CD4-positive, alpha-beta T cell treated with Interleukin-12 subunit alpha and Interleukin-12 subunit beta, for 1 hour (primary cell): Measurements from ENCODE around the gene TIAL1.
"Not testable (repeated sequence)": the region's sequence is repeated elsewhere in the genome, so short reads cannot be mapped to it uniquely, and the experiment has no call there.

Experiments
- DNase-seq: peaks from one replicate; pipeline ENCODE4 v3.0.0-alpha.2; 2020

Gene TIAL1

DNA sequence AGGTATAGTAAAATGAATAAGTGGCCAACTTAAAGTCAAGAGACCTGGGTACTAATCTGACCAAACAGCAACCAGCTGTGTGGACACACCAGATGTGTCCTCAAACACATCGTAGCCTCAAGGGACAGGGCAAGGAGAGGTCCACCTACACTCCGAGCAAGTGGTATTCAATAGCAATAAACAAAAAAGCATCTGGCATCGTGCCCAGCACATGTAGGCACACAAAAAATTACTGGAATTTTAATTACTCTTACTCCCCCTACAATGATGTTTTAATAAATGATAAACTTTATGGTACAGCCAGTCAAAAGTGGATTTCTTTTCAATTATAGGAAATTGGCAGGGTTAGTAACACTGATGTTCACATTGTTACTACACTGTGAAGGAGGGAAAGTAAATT is 50.8 kb downstream of the TIAL1 start:
- no peak for DNase-seq

DNA sequence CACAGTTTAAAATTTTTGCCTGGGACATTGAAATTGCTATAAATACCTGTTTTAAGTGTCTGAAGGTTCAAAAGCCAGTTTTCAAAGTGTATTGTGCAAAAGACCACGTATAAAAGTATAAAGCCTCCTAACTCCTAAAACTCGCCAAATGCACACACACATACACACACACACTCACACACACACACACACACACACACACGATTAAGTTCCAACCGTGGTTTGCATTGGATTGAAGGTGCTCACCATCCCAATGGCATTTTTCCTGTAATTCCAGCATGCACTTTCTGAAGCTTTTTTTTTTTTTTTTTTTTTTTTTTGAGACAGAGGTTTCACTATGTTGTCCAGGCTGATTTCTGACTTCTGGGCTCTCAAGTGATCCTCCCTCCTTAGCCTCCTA is 51.5 kb downstream of the TIAL1 start:
- no peak for DNase-seq

DNA sequence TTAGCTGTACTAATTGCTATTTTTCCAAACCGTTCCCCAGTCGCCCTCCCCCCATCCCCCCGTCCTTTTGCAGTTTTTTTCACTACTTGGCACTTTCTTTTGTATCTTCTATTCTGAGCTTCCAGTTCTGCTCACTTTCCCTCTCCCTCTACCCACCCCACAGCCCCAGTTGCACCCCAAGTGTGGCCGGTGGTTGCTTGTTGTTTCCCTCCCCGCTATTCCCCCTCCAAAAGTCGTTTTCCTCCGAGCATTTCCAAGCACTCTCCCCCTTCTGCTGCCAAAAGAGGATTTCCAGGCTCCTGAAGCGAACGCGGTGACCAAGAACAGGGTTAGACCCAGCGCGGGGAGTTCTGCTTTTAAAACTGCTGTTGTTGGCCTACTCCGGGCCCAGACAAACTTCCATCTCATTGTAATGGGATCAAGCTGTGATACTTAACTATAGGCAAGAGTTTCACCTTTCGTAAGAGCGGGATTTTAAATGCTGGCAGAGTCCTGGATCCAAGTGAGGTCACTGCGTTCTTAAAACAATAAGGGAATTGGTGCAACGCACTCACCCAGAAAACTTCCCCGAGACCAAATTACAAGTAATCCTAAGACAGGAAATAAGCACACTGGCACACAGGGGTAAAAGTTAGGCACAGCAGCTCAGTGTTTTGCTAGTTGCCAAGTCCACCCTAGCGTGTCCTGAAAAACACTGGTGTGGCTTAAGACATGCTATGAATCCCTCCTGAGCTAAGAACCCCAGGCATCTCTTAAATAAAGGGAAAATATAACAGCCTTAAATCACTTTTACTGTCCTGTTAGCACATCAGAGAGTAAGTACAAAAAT is 52.7 kb downstream of the TIAL1 start:
- DNase-seq = no peak

DNA sequence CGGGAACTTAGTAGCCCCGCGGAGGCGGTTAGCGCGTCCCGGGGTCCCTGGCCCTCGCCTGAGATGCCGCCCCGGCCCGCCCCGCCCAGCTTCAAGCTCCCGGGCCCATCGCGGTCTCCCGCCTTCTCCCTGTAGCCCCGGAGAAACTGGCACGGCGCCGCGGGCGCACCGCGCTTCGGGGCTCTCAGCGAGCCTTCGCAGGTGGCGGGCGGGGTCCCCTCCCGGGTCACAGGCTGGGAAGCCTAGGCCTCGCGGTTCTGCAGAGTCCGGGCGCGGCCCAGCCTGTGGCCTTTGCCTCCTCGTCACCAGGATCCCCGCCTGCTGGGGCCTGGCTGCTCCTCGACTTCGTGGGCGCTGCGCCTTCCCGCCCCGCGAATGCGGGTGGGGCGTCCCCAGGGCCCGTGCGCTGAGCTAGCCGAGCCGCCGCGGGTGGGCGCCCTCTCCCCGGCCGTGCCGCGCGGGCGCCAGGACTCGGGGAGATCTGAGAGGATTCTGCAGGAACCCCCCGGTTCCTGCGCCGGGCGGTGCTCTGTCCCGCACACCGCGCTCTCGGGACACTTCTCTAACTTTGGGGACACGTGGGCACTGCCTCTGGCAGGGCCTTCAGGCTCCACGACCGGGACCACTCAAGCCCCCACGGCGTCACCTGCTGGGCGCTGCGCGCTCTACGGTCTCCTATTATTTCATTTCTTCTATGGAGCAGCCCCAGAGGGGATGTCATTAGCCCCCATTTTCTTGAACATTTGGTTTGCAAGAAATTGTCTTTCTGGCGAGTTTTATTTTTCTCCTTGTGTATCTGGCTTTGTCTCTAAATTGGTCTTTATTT is 53.6 kb downstream of the TIAL1 start:
- DNase-seq = peak; percentile 66

DNA sequence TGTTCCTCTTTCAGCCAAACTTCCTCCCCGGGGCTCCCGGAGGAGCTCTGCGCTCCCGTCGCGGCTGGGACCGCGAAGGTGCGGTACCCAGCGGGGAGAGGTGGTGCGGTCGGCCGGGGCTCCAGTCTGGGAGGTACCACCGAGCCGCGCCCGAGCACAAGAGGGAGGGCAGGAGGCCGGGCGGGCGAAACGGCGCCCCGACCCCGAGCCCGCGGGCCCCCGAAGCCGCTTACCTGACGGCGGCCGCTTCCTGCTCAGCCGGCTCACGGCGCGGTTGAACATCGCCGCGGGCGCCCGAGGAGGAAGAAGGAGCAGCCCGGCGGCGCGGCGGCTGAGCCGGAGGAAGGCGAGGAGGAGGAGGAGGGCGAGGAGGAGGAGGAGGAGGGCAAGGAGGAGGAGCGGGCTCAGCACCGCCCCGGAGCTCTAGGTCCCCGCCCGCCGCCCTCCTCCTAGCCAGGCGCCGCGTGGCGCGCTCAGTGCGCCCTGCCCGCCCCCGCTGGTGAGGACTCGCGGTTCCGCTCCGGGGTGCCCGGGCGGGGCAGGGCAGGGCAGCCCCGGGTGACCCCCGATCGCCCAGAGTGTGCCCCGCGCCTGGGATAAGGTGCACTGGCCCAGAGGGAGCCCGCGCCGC is 54.3 kb downstream of the TIAL1 start, which contains the start of gene RGS10:
Gene RGS10, minus strand, starts transcription at position 363 of the 631 bp plus-strand sequence. Its CDS starts 81 bp downstream, at position 282.
- peak; percentile 87 for DNase-seq

DNA sequence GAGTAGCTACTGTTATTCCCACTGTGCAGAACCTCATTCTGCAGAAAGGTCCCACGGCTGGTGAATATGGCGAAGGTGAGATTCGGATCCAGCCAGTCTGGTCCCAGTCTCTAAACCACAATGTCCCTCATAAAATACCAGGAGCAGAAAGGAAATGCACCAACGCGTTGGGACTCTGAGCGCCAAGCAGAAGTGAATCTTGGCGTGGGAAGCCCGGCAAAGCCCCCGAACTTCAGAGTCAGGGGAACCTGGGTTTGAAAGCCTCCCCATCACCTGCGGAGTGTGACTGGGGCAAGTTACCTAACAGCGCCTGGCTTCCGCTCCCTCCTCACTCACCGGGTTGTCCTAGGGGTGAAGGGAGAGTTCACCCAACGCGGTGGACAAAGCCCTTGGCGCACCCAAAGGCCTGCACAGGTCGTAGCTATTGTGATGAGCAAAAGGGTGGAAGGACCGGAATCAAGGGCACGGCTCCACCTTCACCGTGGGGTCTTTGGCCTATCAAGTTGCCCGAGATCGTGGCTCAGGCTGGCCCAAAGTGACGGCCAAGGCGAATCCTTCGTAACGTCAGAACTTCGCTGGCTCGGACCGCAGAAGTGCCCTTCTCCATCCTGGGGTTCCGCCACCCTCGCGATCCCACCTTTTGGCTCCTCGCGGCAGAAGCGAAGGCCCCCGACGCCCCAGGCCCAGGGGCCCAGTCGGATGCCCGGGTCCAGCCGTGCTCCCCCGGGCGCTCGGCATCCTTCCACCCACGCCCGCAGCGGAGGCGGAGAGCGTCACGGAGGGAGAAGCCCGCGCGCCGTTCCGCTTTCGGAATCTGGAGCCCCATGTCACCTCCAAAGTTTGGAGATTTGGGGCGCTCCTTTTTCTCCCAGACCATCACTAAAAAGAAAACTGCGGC is 55.1 kb downstream of the TIAL1 start:
- peak; percentile 49 for DNase-seq

DNA sequence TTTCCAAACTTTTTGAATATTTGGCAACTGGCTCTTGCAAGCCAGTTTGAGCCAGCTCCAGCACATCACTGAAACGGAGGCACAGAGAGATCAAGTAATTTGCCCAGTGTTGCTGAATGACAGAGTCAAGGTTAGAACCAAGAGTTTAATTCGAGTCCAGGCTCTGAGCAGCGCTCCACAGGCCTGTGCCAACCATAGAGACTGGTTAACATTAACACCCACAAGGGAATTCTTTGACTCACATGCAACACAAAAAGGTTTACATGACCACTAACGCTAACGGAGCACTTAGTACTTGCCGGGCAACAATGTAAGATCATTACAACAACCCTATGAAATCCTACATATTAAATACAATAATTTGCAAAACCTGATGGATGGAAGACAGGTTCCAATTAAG is 55.7 kb downstream of the TIAL1 start:
- DNase-seq = no peak

DNA sequence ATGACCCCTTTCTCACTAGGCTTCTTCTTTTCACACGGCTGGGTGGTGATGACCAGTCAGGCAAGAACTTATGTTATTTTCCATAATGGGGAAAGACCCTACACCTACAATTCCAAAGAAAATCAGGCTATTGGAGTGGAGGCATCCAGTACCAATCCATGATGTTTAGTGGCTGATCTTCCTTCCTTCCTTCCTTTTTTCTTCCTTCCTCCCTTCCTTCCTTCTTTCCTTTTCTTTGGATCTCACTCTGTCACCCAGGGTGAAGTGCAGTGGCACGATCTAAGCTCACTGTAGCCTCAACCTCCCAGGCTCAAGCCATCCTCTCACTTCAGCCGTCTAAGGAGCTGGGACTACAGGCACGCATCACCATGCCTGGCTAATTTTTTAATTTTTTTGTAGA is 56.7 kb downstream of the TIAL1 start:
- DNase-seq = no peak

DNA sequence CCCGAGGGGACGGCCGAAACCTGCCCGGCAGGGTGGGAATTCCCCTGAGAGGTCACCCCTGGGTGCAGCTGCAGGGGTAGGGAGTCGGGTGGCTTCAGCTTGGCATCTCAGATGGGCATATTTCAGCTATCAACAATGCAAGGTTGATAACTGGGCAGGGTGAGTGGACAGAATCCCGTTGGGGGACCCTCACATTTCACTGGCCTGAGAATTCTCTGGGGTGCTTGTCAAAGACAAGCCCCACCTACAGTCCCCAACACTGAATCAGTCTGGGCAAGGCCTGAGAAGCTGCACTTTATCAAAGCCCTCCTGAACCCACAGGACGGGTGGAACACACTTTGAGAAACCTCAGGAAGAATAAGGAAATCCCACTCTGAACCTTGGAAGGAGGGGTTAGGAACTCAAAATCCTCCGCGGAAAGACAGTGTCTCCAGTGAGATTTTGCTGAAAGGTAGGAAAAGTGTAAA is 57.4 kb downstream of the TIAL1 start:
- peak; percentile 13 for DNase-seq

DNA sequence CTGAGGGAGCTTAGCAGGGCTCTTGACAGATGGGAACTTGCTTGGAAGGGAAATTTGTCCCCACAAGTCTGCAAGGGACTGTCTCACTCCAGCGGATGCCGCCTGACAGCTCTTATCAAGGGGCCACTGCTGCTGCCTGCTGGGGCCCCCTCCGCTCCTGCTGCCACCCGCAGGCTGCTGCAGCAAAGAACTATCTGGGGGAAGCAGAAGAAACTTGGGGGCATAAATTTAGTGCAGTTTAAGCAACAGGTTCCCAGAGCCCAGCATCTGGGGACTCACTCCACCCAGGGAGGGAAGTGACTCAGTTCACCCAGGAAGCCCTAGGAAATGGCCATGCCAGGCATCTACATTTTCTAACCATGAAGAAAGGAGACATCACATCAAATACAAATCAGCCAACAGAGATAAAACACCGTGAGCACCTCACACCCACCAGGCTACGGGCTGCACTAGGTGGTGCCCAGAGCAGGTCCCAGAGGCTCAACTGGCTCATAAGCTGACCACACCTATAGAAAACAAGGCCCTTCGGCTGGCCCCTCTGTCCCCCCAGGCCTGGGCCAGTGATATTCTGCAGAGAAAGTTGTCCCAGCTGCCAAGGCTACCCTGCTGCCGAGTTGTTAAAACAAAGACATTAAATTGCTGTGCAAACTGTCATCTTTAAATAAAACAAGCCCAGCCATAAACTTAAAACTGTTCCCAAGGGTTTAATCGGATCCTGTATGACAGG is 58.0 kb downstream of the TIAL1 start:
- peak; percentile 29 for DNase-seq

DNA sequence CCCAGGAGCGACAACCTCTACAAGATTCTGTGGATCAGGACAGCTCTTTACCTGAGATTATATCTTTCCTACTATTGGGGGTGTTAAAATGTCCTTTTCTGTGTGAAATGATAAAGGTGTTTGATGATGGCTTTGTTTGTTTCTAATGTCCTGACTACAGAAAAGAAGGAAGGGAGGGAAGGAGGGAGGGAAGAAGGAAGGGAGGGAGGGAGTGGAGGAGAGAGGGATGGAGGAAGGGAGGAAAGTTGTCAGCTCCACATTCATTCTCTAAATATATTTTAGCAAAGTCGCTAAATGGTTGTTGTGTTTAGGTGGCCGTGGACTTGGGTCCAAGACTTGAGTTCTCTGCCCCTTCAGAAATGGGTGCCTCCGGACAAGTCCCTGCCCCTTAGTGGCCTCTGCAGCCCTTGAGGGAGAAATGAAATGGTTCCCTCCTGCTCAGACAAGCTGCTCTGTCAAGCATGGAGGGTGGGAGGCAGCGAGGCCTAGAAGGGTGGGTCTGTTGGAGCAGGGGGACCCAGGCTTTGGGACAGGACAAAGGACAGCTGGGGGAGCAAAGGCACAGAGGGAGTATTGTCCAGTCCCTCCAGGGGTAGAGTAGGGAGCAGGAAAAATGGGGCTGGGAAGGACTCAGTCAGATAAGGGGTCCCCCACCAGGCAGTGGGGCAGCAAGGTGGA is 58.7 kb downstream of the TIAL1 start:
- DNase-seq = no peak

DNA sequence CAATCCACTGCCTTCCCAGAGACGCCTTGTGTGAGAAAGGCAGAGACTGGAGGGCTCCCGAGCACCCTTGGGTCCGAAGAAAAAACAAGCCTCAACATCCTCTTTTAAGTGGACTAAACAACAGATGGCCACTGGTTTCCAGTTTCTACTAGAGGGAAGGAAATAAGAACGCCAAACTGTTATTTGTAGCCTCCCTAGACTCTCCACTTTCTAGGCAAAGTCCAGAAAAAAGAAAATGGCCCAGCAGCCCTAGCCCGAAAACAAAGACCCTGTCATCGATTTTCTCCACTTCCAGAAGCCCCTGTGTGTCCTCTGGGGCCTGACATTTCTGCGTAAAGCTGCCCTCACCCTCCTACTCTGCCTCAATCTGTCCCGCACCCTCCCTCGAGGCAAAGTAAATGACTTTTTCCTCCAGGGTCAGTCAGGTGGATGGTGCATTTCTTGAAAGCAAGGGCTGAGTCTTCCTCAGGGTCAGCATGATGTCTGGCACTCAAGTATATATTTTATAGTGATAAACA is 60.2 kb downstream of the TIAL1 start:
- no peak for DNase-seq

DNA sequence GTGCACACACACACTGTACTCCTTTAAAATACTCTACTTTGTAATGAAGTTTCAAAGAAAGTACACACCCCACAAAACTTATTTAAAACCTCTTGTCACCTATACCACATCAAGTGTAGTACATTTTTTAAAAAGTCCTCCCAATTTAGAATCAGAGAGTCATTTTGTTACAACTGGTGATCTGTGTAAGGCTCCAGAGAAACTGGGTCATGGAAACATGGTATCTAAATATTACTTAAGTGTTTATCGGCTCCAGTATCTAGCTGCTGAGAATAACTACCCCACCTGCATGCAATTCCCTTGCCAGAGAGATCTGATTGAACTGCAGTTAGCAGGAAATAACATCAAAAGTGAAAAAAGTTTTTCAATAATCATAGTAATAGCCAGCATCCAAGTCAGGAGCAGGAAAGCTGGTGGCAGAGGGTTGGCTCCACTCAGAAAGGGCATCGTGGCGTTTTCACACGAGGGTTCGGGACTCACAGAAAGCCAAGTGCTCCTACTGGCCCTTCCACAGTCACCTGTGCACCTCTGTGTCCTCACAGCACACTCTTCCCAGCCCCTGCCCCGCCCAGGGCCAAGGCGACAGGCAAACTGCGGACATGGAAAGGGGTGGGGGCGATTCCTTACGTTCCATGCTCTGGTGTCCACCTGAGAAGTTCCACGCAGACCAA is 60.8 kb downstream of the TIAL1 start:
- DNase-seq = no peak

DNA sequence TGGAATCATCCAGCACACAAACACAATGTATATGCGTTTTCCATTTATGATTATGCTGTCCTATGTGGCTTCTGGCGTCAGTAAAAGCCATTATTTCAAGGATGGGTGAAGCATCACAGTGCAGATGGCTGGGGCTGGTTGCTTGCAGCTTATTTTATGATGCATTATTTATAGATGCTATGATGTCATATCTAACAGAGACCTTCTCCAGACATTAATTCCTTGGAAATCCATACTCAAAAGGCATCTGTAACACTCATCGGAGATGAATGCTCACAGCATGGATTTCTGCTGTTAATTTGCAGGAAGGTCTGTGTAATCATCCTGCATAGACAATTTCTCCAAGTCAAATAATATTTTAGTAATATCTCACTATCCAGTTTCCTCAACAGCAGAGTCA is 61.5 kb downstream of the TIAL1 start:
- DNase-seq = no peak

DNA sequence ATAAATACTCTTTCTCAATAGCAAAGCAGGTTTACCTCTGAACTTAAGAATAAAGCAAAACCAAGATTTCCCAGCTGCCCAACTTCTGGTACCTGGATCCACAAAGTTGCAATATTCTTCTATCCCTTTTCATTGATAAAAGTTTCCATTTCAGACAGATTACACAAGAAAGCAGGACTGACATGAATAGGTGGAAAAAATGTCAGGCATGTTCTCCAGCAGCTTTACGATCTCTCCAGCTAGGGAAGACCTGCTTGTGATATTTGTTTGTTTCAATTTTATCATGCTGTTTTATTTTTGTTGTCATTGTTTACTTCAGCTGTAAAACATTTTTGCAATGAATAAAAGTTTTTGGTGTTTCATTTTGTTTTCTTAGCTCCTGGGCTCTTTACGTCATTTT is 63.3 kb downstream of the TIAL1 start:
- no peak for DNase-seq

DNA sequence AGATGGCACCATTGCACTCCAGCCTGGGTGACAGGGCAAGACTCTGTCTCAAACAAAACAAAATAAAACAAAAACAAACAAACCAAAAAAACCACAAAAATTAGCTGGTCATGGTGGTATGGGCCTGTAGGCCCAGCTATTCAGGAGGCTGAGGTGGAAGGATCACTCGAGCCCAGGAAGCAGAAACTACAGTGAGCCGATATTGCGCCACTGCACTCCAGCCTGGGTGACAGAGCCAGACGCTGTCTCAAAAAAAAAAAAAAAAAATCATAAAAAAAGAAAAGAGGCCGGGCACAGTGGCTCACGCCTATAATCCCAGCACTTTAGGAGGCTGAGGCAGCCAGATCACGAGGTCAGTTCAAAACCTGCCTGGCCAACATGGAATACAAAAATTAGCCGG is 64.0 kb downstream of the TIAL1 start:
- DNase-seq = not testable (repeated sequence)

DNA sequence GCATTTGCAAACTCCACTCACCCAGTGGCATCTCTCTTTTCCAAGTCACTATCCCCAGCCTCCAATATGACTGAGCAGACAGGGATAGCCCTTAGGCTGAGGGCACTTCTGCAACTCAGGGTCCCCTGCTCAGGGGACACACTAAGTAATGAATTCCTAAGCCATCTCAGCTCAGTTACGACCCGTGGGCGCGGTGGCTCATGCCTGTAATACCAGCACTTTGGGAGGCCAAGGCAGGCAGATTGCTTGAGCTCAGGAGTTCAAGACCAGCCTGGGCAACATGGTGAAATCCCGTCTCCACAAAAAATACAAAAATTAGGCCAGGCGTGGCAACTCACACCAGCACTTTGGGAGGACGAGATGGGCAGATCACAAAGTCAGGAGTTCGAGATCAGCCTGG is 64.5 kb downstream of the TIAL1 start:
- DNase-seq = not testable (repeated sequence)

DNA sequence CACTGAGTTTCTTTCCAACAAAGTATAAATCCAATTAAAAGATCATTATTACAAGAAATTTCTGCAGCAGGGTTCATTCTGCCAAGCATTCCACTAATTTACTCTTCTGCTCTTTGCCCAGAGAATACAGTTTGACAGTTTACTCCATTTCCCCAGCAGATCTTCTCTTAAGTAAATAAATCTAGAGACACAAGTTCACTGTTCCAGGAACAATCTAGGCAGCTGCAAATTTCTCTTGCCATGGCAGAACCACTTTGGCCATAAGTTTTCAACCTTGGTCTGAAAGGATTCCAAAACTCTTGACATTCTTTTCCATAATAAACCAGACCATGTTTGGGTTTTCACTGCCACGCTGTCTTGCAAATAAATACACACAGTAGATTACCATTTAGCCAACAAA is 65.7 kb downstream of the TIAL1 start:
- DNase-seq = no peak

DNA sequence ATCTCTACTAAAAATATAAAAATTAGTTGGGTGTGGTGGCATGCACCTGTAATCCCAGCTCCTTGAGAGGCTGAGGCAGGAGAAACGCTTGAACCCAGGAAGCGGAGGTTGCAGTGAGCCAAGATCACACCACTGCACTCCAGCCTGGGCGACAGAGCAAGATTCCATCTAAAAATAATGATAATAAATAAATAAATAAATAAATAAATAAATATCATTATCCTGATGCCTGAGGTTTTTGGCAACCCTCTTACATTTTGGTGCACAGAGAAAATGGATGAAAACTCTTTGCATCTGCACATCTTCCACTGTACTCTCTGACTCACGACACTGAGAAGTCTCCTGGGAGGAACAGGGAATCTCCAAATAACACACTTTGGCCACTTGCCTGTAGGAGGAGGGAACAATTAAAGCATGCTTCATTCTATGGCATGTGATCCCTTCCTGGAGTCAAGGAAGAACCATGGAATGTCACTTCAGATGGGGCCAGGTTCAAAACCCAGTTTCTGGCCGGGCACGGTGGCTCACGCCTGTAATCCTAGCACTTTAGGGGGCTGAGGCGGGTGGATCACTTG is 68.0 kb downstream of the TIAL1 start:
- not testable (repeated sequence) for DNase-seq
